ENCODE results near the gene GNE. TPM values are rescaled to one million over a fixed set of nuclear protein-coding genes. Genes with fewer than 3 reads are reported as not detected.

The GNE gene
- total RNA-seq, 1 experiment from 2014 or later, result 8.4 TPM

DNA sequence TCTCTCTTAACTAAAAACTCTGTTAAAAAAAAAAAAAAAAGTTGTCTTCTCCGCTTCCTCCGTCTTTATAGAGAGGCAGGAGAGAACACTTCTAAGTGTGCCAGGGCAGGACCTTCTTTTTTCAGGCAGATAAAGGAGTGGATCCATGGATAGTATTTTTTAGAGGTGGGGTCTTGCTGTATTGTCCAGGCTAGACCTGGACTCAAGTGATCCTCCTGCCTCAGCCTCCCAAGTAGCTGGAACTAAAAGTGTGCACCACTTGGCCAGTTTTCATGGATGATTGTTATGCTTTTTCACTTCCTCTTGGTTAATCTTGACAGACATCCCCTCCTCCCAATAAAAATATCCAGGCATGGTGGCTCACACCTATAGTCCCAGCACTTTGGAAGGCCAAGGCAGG lies 20.0 kb upstream of the GNE start:
- no peaks in the 10 kb centered on the region for H3K4me1 ChIP-seq (ENCODE audit: control insufficient read depth in 1 of 2, insufficient read depth in 2 of 2, low read length in 2 of 2)
- H3K79me2 ChIP-seq (ENCODE audit: insufficient read depth, low read length), result no peaks in the 10 kb centered on the region
- no peak overlapping the region for H3K27ac ChIP-seq (ENCODE audit: low read depth, low read length)
- TF ChIP-seq, protein P1, sequence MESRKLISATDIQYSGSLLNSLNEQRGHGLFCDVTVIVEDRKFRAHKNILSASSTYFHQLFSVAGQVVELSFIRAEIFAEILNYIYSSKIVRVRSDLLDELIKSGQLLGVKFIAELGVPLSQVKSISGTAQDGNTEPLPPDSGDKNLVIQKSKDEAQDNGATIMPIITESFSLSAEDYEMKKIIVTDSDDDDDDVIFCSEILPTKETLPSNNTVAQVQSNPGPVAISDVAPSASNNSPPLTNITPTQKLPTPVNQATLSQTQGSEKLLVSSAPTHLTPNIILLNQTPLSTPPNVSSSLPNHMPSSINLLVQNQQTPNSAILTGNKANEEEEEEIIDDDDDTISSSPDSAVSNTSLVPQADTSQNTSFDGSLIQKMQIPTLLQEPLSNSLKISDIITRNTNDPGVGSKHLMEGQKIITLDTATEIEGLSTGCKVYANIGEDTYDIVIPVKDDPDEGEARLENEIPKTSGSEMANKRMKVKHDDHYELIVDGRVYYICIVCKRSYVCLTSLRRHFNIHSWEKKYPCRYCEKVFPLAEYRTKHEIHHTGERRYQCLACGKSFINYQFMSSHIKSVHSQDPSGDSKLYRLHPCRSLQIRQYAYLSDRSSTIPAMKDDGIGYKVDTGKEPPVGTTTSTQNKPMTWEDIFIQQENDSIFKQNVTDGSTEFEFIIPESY (IDR thresholded peaks at IDR 0.05; ENCODE audit: extremely low read depth, insufficient replicate concordance, low read length), result no peak
- no peak for TF ChIP-seq JUND (IDR thresholded peaks at IDR 0.05)
- TF ChIP-seq, protein P2, sequence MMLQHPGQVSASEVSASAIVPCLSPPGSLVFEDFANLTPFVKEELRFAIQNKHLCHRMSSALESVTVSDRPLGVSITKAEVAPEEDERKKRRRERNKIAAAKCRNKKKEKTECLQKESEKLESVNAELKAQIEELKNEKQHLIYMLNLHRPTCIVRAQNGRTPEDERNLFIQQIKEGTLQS (IDR thresholded peaks at IDR 0.05), result no peak
- DNase-seq (ENCODE audit: low read depth, low spot score) (no peak), ATAC-seq (no peak)
- H3K4me3 ChIP-seq (replicated peaks in 1 of 2; ENCODE audit: low read depth in 1 of 2, low read length in 2 of 2), result no peak overlapping the region
- RAD21 ChIA-PET (ENCODE audit: low non-redundant PET in 1 of 2, low total read pairs in 2 of 2, uncharacterized antibody in 2 of 2, unreplicated experiment in 2 of 2), result no interaction called here
- no peak overlapping the region for H3K9ac ChIP-seq (ENCODE audit: low read length)
- H4K20me1 ChIP-seq (ENCODE audit: insufficient read depth), result no peaks in the 10 kb centered on the region
- no peak overlapping the region for H3K4me2 ChIP-seq (ENCODE audit: low read length)
- no TSS peak for BruUV-seq (replicated peaks)
- no peaks in the 10 kb centered on the region for H3K9me2 ChIP-seq (ENCODE audit: insufficient read depth)
- POLR2A ChIA-PET, result no interaction called here
- H2AFZ ChIP-seq (ENCODE audit: low read depth, low read length, poor library complexity, severe bottlenecking), result no peak overlapping the region
- CTCF ChIA-PET, result no interaction called here
- no peaks in the 10 kb centered on the region for H3K36me3 ChIP-seq (ENCODE audit: control insufficient read depth in 1 of 2, insufficient read depth in 2 of 2, low read length in 2 of 2)
- H3K27me3 ChIP-seq (ENCODE audit: insufficient read depth, low read length), result no peaks in the 10 kb centered on the region
- intact Hi-C loops (cut with micrococcal nuclease), result no loop called here
- H3K9me3 ChIP-seq (ENCODE audit: control insufficient read depth in 1 of 2, insufficient read depth in 1 of 2, low read depth in 1 of 2, low read length in 2 of 2), result no peaks in the 10 kb centered on the region

DNA sequence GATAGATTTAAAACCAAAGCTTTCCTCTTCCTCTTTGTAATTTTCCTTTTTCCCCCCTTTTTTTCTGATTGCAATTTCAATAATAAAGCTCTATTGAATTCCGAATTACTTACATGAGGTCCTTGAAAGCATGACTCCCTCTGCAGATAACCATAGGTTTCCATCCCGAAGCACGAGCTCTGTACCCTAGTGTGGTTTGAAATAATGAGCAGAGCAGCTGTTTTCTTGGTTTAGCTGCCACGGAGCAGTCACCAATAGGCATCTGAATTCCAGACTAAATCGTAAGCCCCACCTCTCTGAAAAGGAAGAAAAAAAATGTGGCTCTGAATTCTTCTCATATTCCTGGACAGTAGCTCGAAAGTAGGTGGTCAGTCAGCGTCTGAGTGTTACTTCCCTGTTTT lies 18.5 kb upstream of the GNE start:
- ATAC-seq (no peak), DNase-seq (ENCODE audit: low read depth, low spot score) (no peak)
- H4K20me1 ChIP-seq (ENCODE audit: insufficient read depth), result no peaks in the 10 kb centered on the region
- H3K4me3 ChIP-seq (replicated peaks in 1 of 2; ENCODE audit: low read depth in 1 of 2, low read length in 2 of 2), result no peak overlapping the region
- H3K9me3 ChIP-seq (ENCODE audit: control insufficient read depth in 1 of 2, insufficient read depth in 1 of 2, low read depth in 1 of 2, low read length in 2 of 2), result no peaks in the 10 kb centered on the region
- TF ChIP-seq, protein P3, sequence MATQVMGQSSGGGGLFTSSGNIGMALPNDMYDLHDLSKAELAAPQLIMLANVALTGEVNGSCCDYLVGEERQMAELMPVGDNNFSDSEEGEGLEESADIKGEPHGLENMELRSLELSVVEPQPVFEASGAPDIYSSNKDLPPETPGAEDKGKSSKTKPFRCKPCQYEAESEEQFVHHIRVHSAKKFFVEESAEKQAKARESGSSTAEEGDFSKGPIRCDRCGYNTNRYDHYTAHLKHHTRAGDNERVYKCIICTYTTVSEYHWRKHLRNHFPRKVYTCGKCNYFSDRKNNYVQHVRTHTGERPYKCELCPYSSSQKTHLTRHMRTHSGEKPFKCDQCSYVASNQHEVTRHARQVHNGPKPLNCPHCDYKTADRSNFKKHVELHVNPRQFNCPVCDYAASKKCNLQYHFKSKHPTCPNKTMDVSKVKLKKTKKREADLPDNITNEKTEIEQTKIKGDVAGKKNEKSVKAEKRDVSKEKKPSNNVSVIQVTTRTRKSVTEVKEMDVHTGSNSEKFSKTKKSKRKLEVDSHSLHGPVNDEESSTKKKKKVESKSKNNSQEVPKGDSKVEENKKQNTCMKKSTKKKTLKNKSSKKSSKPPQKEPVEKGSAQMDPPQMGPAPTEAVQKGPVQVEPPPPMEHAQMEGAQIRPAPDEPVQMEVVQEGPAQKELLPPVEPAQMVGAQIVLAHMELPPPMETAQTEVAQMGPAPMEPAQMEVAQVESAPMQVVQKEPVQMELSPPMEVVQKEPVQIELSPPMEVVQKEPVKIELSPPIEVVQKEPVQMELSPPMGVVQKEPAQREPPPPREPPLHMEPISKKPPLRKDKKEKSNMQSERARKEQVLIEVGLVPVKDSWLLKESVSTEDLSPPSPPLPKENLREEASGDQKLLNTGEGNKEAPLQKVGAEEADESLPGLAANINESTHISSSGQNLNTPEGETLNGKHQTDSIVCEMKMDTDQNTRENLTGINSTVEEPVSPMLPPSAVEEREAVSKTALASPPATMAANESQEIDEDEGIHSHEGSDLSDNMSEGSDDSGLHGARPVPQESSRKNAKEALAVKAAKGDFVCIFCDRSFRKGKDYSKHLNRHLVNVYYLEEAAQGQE (IDR thresholded peaks at IDR 0.05; ENCODE audit: low read depth), result no peak
- TF ChIP-seq ZFX (IDR thresholded peaks at IDR 0.05), result no peak
- no peak for TF ChIP-seq SIN3A (IDR thresholded peaks at IDR 0.05; ENCODE audit: low read depth)
- no peak for TF ChIP-seq ELF1 (IDR thresholded peaks at IDR 0.05; ENCODE audit: borderline replicate concordance, low read depth)
- ChIA-PET CTCF (no interaction called here), RAD21 (ENCODE audit: low non-redundant PET in 1 of 2, low total read pairs in 2 of 2, uncharacterized antibody in 2 of 2, unreplicated experiment in 2 of 2) (no interaction called here), POLR2A (no interaction called here)
- intact Hi-C loops (cut with micrococcal nuclease), result no loop called here
- H3K27ac ChIP-seq (ENCODE audit: low read depth, low read length), result no peak overlapping the region
- no peaks in the 10 kb centered on the region for H3K9me2 ChIP-seq (ENCODE audit: insufficient read depth)
- no peaks in the 10 kb centered on the region for H3K36me3 ChIP-seq (ENCODE audit: control insufficient read depth in 1 of 2, insufficient read depth in 2 of 2, low read length in 2 of 2)
- no peak overlapping the region for H3K4me2 ChIP-seq (ENCODE audit: low read length)
- H3K9ac ChIP-seq (ENCODE audit: low read length), result no peak overlapping the region
- no peaks in the 10 kb centered on the region for H3K27me3 ChIP-seq (ENCODE audit: insufficient read depth, low read length)
- no TSS peak for BruUV-seq (replicated peaks)
- no peak overlapping the region for H2AFZ ChIP-seq (ENCODE audit: low read depth, low read length, poor library complexity, severe bottlenecking)
- no peaks in the 10 kb centered on the region for H3K4me1 ChIP-seq (ENCODE audit: control insufficient read depth in 1 of 2, insufficient read depth in 2 of 2, low read length in 2 of 2)
- H3K79me2 ChIP-seq (ENCODE audit: insufficient read depth, low read length), result no peaks in the 10 kb centered on the region
